HG03108 (cell line): ENCODE data around the gene OR7G2.
"Not testable (repeated sequence)": the region's sequence is repeated elsewhere in the genome, so short reads cannot be mapped to it uniquely, and the experiment has no call there.

Experiments
- ATAC-seq: cut with Tn5 transposase; IDR thresholded peaks from one replicate; pipeline ENCODE4 v1.9.1; 2021; ENCODE audit warnings: moderate library complexity; ENCODE audit not compliant: unreplicated experiment

OR7G2 gene

GRCh38 chr19:9075064-9075949 is 32.0 kb downstream of the OR7G2 start:
- no peak for ATAC-seq

- no peak for ATAC-seq
Observed at GRCh38 chr19:9073806-9074205, 33.5 kb downstream of the OR7G2 start.

- not testable (repeated sequence) for ATAC-seq
Observed at GRCh38 chr19:9071720-9072119, 35.6 kb downstream of the OR7G2 start.

GRCh38 chr19:9070066-9070465 is 37.2 kb downstream of the OR7G2 start:
- ATAC-seq, result no peak

- no peak for ATAC-seq
Observed at GRCh38 chr19:9065457-9066014, 41.7 kb downstream of the OR7G2 start.

GRCh38 chr19:9061879-9062278 is 45.4 kb downstream of the OR7G2 start:
- no peak for ATAC-seq

- no peak for ATAC-seq
Observed at GRCh38 chr19:9060564-9061340, 46.5 kb downstream of the OR7G2 start.

GRCh38 chr19:9058905-9059667 is 48.2 kb downstream of the OR7G2 start:
- no peak for ATAC-seq

- no peak for ATAC-seq
Observed at GRCh38 chr19:9057505-9058258, 49.6 kb downstream of the OR7G2 start.

- ATAC-seq, result not testable (repeated sequence)
Observed at GRCh38 chr19:9056131-9056530, 51.1 kb downstream of the OR7G2 start.

GRCh38 chr19:9054765-9055164 is 52.5 kb downstream of the OR7G2 start:
- ATAC-seq, result no peak

- ATAC-seq, result no peak
Observed at GRCh38 chr19:9054207-9054606, 53.1 kb downstream of the OR7G2 start.

GRCh38 chr19:9053674-9054073 is 53.6 kb downstream of the OR7G2 start:
- not testable (repeated sequence) for ATAC-seq

- no peak for ATAC-seq
Observed at GRCh38 chr19:9052894-9053293, 54.4 kb downstream of the OR7G2 start.
